GM10266 (cell line): ENCODE results near the gene EPB41L5.

Experiments
- DNase-seq: peaks from one replicate; pipeline ENCODE4 v3.0.0; 2012; ENCODE audit errors: extremely low spot score
- TF ChIP-seq, protein P1 (sequence below): IDR thresholded peaks from 2 replicates; pipeline ENCODE4 v1.5.1; 2012; ENCODE audit warnings: mild to moderate bottlenecking, low read depth; ENCODE audit not compliant: control insufficient read depth, insufficient read depth; ENCODE audit errors: missing control alignments

EPB41L5 gene

GRCh38 chr2:120077896-120078295, 65.0 kb downstream of the EPB41L5 start:
- TF ChIP-seq, protein P1, sequence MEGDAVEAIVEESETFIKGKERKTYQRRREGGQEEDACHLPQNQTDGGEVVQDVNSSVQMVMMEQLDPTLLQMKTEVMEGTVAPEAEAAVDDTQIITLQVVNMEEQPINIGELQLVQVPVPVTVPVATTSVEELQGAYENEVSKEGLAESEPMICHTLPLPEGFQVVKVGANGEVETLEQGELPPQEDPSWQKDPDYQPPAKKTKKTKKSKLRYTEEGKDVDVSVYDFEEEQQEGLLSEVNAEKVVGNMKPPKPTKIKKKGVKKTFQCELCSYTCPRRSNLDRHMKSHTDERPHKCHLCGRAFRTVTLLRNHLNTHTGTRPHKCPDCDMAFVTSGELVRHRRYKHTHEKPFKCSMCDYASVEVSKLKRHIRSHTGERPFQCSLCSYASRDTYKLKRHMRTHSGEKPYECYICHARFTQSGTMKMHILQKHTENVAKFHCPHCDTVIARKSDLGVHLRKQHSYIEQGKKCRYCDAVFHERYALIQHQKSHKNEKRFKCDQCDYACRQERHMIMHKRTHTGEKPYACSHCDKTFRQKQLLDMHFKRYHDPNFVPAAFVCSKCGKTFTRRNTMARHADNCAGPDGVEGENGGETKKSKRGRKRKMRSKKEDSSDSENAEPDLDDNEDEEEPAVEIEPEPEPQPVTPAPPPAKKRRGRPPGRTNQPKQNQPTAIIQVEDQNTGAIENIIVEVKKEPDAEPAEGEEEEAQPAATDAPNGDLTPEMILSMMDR: no peak
- DNase-seq: no peak

GRCh38 chr2:120079647-120080046, 66.8 kb downstream of the EPB41L5 start:
- TF ChIP-seq, protein P1: no peak
- no peak for DNase-seq

DNA sequence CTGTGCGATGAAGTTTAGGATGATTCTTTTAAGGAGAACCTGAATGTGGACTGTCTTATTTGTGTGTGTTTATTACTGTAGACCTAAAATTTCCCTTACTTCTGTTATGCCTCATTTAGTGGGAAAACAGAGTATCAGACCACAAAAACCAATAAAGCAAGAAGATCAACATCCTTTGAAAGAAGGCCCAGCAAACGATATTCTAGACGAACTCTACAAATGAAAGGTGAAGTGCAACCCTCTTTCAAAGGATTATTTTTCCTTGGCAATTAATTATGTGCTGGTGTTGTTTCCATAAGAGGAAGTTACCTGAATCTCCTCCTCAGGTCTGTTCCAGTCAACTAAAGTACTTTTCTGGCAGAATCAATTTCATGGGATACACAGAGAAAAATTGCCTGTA, 78.6 kb downstream of the EPB41L5 start:
- TF ChIP-seq, protein P1: no peak
- no peak for DNase-seq

GRCh38 chr2:120094795-120095194, 81.9 kb downstream of the EPB41L5 start:
- no peak for DNase-seq

DNA sequence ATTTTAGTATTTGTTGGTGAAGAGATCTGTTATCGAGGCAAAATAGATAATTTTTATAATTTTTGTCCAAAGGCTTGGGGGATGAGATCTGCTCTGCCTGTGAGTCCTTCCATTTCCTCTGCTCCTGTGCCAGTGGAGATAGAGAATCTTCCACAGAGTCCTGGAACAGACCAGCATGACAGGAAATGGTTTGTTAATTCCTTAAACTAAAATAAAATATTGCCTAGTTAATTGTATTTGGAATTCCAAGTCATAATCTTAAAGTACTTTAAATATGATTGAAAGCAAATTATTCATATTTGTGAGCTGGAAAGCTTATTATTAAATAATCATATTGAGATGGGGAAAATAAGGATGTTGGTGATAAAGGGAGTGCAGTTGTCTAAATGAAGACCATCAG, 87.8 kb downstream of the EPB41L5 start:
- DNase-seq: no peak
- TF ChIP-seq, protein P1: no peak

More at GRCh38 chr2:120094795-120095194, 81.9 kb downstream of the EPB41L5 start:
- TF ChIP-seq, protein P1: no peak

- DNase-seq: no peak
- TF ChIP-seq, protein P1: no peak
These were observed 91.0 kb downstream of the EPB41L5 start for GRCh38 chr2:120103723-120104467.

GRCh38 chr2:120104772-120105171, 91.9 kb downstream of the EPB41L5 start:
- DNase-seq: no peak
- TF ChIP-seq, protein P1: no peak
